H9 (cell line): Measurements from ENCODE around the gene OR6K6. TPM values are rescaled to one million over a fixed set of nuclear protein-coding genes. Genes with fewer than 3 reads are reported as not detected.

Experiments used
- DNase-seq: peaks from one replicate; pipeline ENCODE4 v3.0.0-alpha.2; 2017
- H2AFZ ChIP-seq: one replicate; pipeline ENCODE4 v1.6.1; 2013; ENCODE audit warnings: mild to moderate bottlenecking, low read length, control low read depth, moderate library complexity
- H2AK5ac ChIP-seq: 2 replicates; pipeline ENCODE4 v1.6.1; 2013; ENCODE audit warnings: low read length, control low read depth, mixed read lengths; ENCODE audit not compliant: insufficient read length
- H2BK120ac ChIP-seq: one replicate; pipeline ENCODE4 v1.6.1; 2013; ENCODE audit warnings: low read depth, mild to moderate bottlenecking, low read length, control low read depth, inconsistent platforms; ENCODE audit not compliant: poor library complexity, severe bottlenecking
- H2BK12ac ChIP-seq: 2 replicates; pipeline ENCODE4 v1.6.1; 2013; ENCODE audit warnings: low read length, control low read depth, mixed read lengths, low read depth; ENCODE audit not compliant: insufficient read length
- H2BK15ac ChIP-seq: 2 replicates; pipeline ENCODE4 v1.6.1; 2013; ENCODE audit warnings: low read depth, low read length, control low read depth
- H2BK20ac ChIP-seq: one replicate; pipeline ENCODE4 v1.6.1; 2013; ENCODE audit warnings: low read depth, mild to moderate bottlenecking, low read length, control low read depth, inconsistent platforms; ENCODE audit not compliant: poor library complexity, severe bottlenecking
- H2BK5ac ChIP-seq: 2 replicates; pipeline ENCODE4 v1.6.1; 2013; ENCODE audit warnings: low read length, control low read depth, mixed read lengths; ENCODE audit not compliant: insufficient read length
- H3K14ac ChIP-seq: 2 replicates; pipeline ENCODE4 v1.6.1; 2013; ENCODE audit warnings: low read length, control low read depth; ENCODE audit not compliant: insufficient read depth
- H3K18ac ChIP-seq: 2 replicates; pipeline ENCODE4 v1.6.1; 2013; ENCODE audit warnings: low read depth, mild to moderate bottlenecking, mixed read lengths, low read length, control low read depth; ENCODE audit not compliant: insufficient read length
- H3K23ac ChIP-seq: 2 replicates; pipeline ENCODE4 v1.6.1; 2013; ENCODE audit warnings: low read length, control low read depth, mixed read lengths, low read depth; ENCODE audit not compliant: insufficient read length
- H3K23me2 ChIP-seq: 2 replicates; pipeline ENCODE4 v1.6.1; 2013; ENCODE audit warnings: low read depth, mild to moderate bottlenecking, mixed read lengths, low read length, control low read depth; ENCODE audit not compliant: insufficient read length, poor library complexity, severe bottlenecking
- H3K27ac ChIP-seq: 2 replicates; pipeline ENCODE4 v1.5.1; 2013; ENCODE audit warnings: low read length, control low read depth, mixed read lengths, low read depth; ENCODE audit not compliant: insufficient read length
- H3K27me3 ChIP-seq: 2 replicates; pipeline ENCODE4 v1.6.1; 2013; ENCODE audit warnings: low read length, control low read depth, inconsistent platforms; ENCODE audit not compliant: insufficient read depth
- H3K4ac ChIP-seq: 2 replicates; pipeline ENCODE4 v1.6.1; 2013; ENCODE audit warnings: low read depth, mild to moderate bottlenecking, control low read depth, inconsistent platforms, low read length, moderate library complexity
- H3K4me1 ChIP-seq: 2 replicates; pipeline ENCODE4 v1.6.1; 2013; ENCODE audit warnings: low read length, control low read depth, inconsistent platforms; ENCODE audit not compliant: insufficient read depth
- H3K4me2 ChIP-seq: 2 replicates; pipeline ENCODE4 v1.6.1; 2013; ENCODE audit warnings: low read length, control low read depth, mixed read lengths; ENCODE audit not compliant: insufficient read length, insufficient read depth
- H3K56ac ChIP-seq: 2 replicates; pipeline ENCODE4 v1.6.1; 2013; ENCODE audit warnings: low read depth, mild to moderate bottlenecking, mixed read lengths, low read length, control low read depth; ENCODE audit not compliant: insufficient read length
- H3K79me1 ChIP-seq: 2 replicates; pipeline ENCODE4 v1.6.1; 2013; ENCODE audit warnings: low read depth, mild to moderate bottlenecking, moderate library complexity, low read length, control low read depth, inconsistent platforms; ENCODE audit not compliant: insufficient read depth, poor library complexity, severe bottlenecking
- H3K79me2 ChIP-seq: 2 replicates; pipeline ENCODE4 v1.6.1; 2013; ENCODE audit warnings: low read length, control low read depth, inconsistent platforms; ENCODE audit not compliant: insufficient read depth
- H3K9ac ChIP-seq: 2 replicates; pipeline ENCODE4 v1.6.1; 2013; ENCODE audit warnings: low read length, control low read depth, mixed read lengths; ENCODE audit not compliant: insufficient read length; ENCODE audit errors: extremely low read depth
- H3K9me3 ChIP-seq: one replicate; pipeline ENCODE4 v1.6.1; 2013; ENCODE audit warnings: low read depth, low read length, inconsistent platforms; ENCODE audit not compliant: control insufficient read depth
- H3T11ph ChIP-seq: one replicate; pipeline ENCODE4 v1.6.1; 2013; ENCODE audit warnings: mild to moderate bottlenecking, low read length, control low read depth, inconsistent platforms
- H4K20me1 ChIP-seq: one replicate; pipeline ENCODE4 v1.6.1; 2013; ENCODE audit not compliant: control insufficient read depth, insufficient read length, insufficient read depth
- H4K5ac ChIP-seq: 2 replicates; pipeline ENCODE4 v1.6.1; 2013; ENCODE audit warnings: low read depth, mild to moderate bottlenecking, mixed read lengths, low read length, control low read depth; ENCODE audit not compliant: insufficient read length
- H4K8ac ChIP-seq: replicated peaks from 2 replicates; pipeline ENCODE4 v1.6.1; 2013; ENCODE audit warnings: low read length, control low read depth, mixed read lengths, low read depth; ENCODE audit not compliant: insufficient read length
- H4K91ac ChIP-seq: 2 replicates; pipeline ENCODE4 v1.6.1; 2013; ENCODE audit warnings: low read depth, mild to moderate bottlenecking, moderate library complexity, mixed read lengths, low read length, control low read depth; ENCODE audit not compliant: insufficient read length
- H3K27ac Mint-ChIP-seq, 3 experiments: 2 replicates in 2 of 3; 3 replicates in 1 of 3; pipeline ENCODE4 v1.8.0; 2020 to 2021; ENCODE audit warnings: mixed read lengths in 3 of 3, mild to moderate bottlenecking in 1 of 3, moderate library complexity in 1 of 3
- H3K27me3 Mint-ChIP-seq: 2 replicates; pipeline ENCODE4 v1.8.0; 2021; ENCODE audit warnings: low read depth, mild to moderate bottlenecking, moderate library complexity, mixed read lengths
- H3K36me3 Mint-ChIP-seq, 3 experiments: 2 replicates in 2 of 3; 3 replicates in 1 of 3; pipeline ENCODE4 v1.8.0; 2020 to 2021; ENCODE audit warnings: low read depth in 3 of 3, mixed read lengths in 3 of 3; ENCODE audit not compliant: insufficient read depth in 1 of 3
- H3K4me1 Mint-ChIP-seq, 2 experiments: 2 replicates each; pipeline ENCODE4 v1.8.0; 2020; ENCODE audit warnings: mixed read lengths in 2 of 2
- H3K4me3 Mint-ChIP-seq, 2 experiments: 2 replicates in 1 of 2; 3 replicates in 1 of 2; pipeline ENCODE4 v1.8.0; 2020 to 2021; ENCODE audit warnings: mild to moderate bottlenecking in 2 of 2, mixed read lengths in 2 of 2, moderate library complexity in 1 of 2
- H3K9me3 Mint-ChIP-seq, 2 experiments: 2 replicates in 1 of 2; 3 replicates in 1 of 2; pipeline ENCODE4 v1.8.0; 2020; ENCODE audit warnings: mild to moderate bottlenecking in 2 of 2, mixed read lengths in 2 of 2, moderate library complexity in 1 of 2
- CTCF ChIP-seq: fragments of 200-600 bp; sonication (generic); conservative IDR thresholded peaks from 3 replicates; pipeline ENCODE4 v1.8.0; 2021; ENCODE audit warnings: antibody characterized with exemption, mild to moderate bottlenecking
- WGBS: extraction: QIAGEN DNeasy Blood & Tissue Kit; methylation state at CpG from one replicate; pipeline ENCODE4 v1.1.7; 2013; ENCODE audit warnings: missing lambda C conversion rate, low lambda C conversion rate, mixed read lengths; ENCODE audit not compliant: insufficient read length; ENCODE audit errors: extremely low coverage; 5-methylcytosine and 5-hydroxymethylcytosine counted together
- total RNA-seq: library from RNA; stranded (reverse); gene quantifications from 2 replicates; pipeline ENCODE4 v1.2.1, GENCODE V29; 2021

Gene OR6K6
- total RNA-seq, 1 experiment from 2014 or later = not detected

DNA sequence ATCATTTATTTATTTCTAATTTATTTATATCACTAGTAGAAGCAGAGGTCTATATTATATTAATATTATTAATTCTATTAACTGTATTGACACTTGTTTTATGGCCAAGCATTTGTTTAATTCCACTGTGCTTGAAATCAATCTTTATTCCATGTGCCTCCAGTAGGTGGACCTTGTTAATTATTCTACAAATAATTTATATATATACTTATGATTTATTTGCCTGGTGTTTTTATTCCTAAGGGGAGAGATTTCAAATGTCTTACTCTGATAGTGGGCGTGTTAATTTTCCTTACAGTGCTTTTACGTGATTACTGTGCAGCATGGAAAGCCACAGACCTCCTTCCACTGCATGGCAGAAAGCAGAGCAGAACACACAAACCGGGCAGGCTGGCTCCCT, 44.0 kb downstream of the OR6K6 start:
- WGBS = no CpG with 5 or more reads among the region's 3 CpGs
- H3K56ac ChIP-seq = no peak overlapping the region
- peak; percentile 41; the same call in 2 of the 3 replicates for TF ChIP-seq CTCF

More for the DNA sequence above, 44.0 kb downstream of the OR6K6 start:
- Histone ChIP-seq H4K20me1 (no peaks in the 10 kb centered on the region), H2AFZ (no peak overlapping the region), H2BK12ac (no peak overlapping the region), H3K4me1 (no peaks in the 10 kb centered on the region), H3K4ac (no peak overlapping the region), H2BK20ac (no peak overlapping the region), H3K14ac (no peak overlapping the region), H3K9ac (no peak overlapping the region), H4K5ac (no peak overlapping the region), H3K4me2 (no peak overlapping the region), H3T11ph (no peak overlapping the region), H3K9me3 (no peaks in the 10 kb centered on the region), H3K79me1 (no peaks in the 10 kb centered on the region), H2AK5ac (no peak overlapping the region), H3K27me3 (no peaks in the 10 kb centered on the region), H3K23ac (no peak overlapping the region), H3K79me2 (no peaks in the 10 kb centered on the region), H2BK120ac (no peak overlapping the region), H3K23me2 (no peaks in the 10 kb centered on the region), H2BK5ac (no peak overlapping the region), H3K18ac (no peak overlapping the region), H2BK15ac (no peak overlapping the region), H4K8ac (no peak overlapping the region), H4K91ac (no peak overlapping the region), H3K27ac (no peak overlapping the region)
- Mint-ChIP-seq H3K9me3 (no peaks in the 10 kb centered on the region), H3K36me3 (no peaks in the 10 kb centered on the region), H3K4me1 (peaks cover 6 to 12% of the 10 kb centered on the region in 2 experiments; a peak in 3 of 4 replicates), H3K27me3 (peaks cover 2% of the 10 kb centered on the region; the same call in 1 of the 2 replicates), H3K27ac (no peak overlapping the region), H3K4me3 (no peak overlapping the region)
- DNase-seq = no peak
